Measurements from ENCODE around the gene SMARCA2. TPM values are rescaled to one million over a fixed set of nuclear protein-coding genes. Genes with fewer than 3 reads are reported as not detected.

SMARCA2 gene
- total and polyA plus RNA-seq, 4 donors = 18.8 to 67.0 (median 41.1) TPM

- no peak for TF ChIP-seq YY1 (IDR thresholded peaks at IDR 0.05)
- no peak for TF ChIP-seq EGR1 (IDR thresholded peaks at IDR 0.05; ENCODE audit: low read depth in 2 of 2)
These were observed 138.0 kb downstream of the SMARCA2 start (continued) for GRCh38 chr9:2152966-2153629.

- Histone ChIP-seq H3K27me3 (ENCODE audit: control insufficient read depth in 4 of 4, insufficient read depth in 4 of 4, low read length in 3 of 4) (no peaks in the 10 kb centered on the region), H3K4me3 (ENCODE audit: low read depth in 1 of 3, low read length in 3 of 3) (no peak overlapping the region), H3K9me3 (ENCODE audit: control insufficient read depth in 4 of 4, low read length in 3 of 4) (no peaks in the 10 kb centered on the region), H3K27ac (ENCODE audit: low read depth in 1 of 2, low read length in 2 of 2) (no peak overlapping the region), H3K36me3 (ENCODE audit: control insufficient read depth in 4 of 4, insufficient read depth in 3 of 4, low read depth in 1 of 4, low read length in 3 of 4) (peaks cover 0 to 6% (median 0%) of the 10 kb centered on the region in 4 donors), H3K4me1 (ENCODE audit: control insufficient read depth in 4 of 4, insufficient read depth in 4 of 4, low read length in 3 of 4) (peaks cover 0 to 19% (median 2%) of the 10 kb centered on the region in 4 donors), H3K9ac (ENCODE audit: low read depth in 1 of 2, low read length in 2 of 2) (no peak overlapping the region)
- TF ChIP-seq FOXA2 (IDR thresholded peaks at IDR 0.05) (no peak), RXRA (IDR thresholded peaks at IDR 0.05) (no peak), HNF4A (conservative IDR thresholded peaks at IDR 0.05) (no peak), REST (IDR thresholded peaks at IDR 0.05) (no peak), YY1 (IDR thresholded peaks at IDR 0.05) (no peak), CTCF (IDR thresholded peaks at IDR 0.05; ENCODE audit: low read depth, low read length, missing input control) (no peak), GABPA (IDR thresholded peaks at IDR 0.05 in 1 of 2, conservative IDR thresholded peaks at IDR 0.05 in 1 of 2) (no peak), TAF1 (conservative IDR thresholded peaks at IDR 0.05) (no peak), NR2F2 (IDR thresholded peaks at IDR 0.05) (no peak), FOXA1 (IDR thresholded peaks at IDR 0.05) (no peak), RAD21 (IDR thresholded peaks at IDR 0.05) (no peak), JUND (IDR thresholded peaks at IDR 0.05) (no peak), ZBTB33 (IDR thresholded peaks at IDR 0.05) (no peak), ATF3 (IDR thresholded peaks at IDR 0.05) (no peak), HNF4G (IDR thresholded peaks at IDR 0.05) (no peak), MAX (IDR thresholded peaks at IDR 0.05) (no peak), EGR1 (IDR thresholded peaks at IDR 0.05; ENCODE audit: low read depth in 2 of 2) (no peak), SP1 (IDR thresholded peaks at IDR 0.05) (no peak)
- 51% methylated on average over 2 of the region's 2 CpGs for WGBS
- no peak for DNase-seq (ENCODE audit: low spot score)
These were observed 138.6 kb downstream of the SMARCA2 start for GRCh38 chr9:2153630-2154217.

Measured in liver (tissue), 9 donors.